Measurements from ENCODE around the gene TSPAN9. TPM values are rescaled to one million over a fixed set of nuclear protein-coding genes. Genes with fewer than 3 reads are reported as not detected.

Gene TSPAN9
- total RNA-seq, 4 donors from 2014 or later, result 27.9 to 49.1 (median 42.0) TPM

- intact Hi-C loops (cut with DNase I; ENCODE audit: low total_unique reads), result no loop called here
Observed at GRCh38 chr12:3034067-3034750, 43.0 kb upstream of the TSPAN9 start.

DNA sequence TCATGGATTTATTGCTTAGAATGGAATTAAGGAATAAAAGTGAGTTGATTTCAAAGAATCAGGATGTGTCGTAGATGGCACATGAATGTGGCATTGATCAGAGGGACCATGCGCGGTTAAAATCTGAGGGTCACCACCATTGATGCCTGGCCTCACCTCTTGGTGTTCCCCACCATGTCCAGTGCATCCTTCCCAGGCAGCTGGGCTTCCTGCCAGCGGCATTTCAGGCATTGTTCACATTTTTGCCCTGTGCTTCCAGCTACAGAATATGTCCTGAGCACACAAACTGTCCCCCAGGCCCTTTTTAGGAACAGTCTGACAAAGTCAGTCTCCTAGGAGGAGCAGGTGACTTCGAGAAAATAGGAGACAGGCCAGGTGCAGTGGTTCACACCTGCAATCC lies 42.0 kb upstream of the TSPAN9 start:
- TF ChIP-seq POLR2A (IDR thresholded peaks at IDR 0.05), result no peak
- TF ChIP-seq, protein P1, sequence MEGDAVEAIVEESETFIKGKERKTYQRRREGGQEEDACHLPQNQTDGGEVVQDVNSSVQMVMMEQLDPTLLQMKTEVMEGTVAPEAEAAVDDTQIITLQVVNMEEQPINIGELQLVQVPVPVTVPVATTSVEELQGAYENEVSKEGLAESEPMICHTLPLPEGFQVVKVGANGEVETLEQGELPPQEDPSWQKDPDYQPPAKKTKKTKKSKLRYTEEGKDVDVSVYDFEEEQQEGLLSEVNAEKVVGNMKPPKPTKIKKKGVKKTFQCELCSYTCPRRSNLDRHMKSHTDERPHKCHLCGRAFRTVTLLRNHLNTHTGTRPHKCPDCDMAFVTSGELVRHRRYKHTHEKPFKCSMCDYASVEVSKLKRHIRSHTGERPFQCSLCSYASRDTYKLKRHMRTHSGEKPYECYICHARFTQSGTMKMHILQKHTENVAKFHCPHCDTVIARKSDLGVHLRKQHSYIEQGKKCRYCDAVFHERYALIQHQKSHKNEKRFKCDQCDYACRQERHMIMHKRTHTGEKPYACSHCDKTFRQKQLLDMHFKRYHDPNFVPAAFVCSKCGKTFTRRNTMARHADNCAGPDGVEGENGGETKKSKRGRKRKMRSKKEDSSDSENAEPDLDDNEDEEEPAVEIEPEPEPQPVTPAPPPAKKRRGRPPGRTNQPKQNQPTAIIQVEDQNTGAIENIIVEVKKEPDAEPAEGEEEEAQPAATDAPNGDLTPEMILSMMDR (IDR thresholded peaks at IDR 0.05), result no peak
- no peak overlapping the region for H3K4me3 ChIP-seq (ENCODE audit: low read depth, poor library complexity, severe bottlenecking)
- intact Hi-C loops (cut with DNase I; ENCODE audit: low total_unique reads), result no loop called here
- no peak for DNase-seq (ENCODE audit: low spot score in 2 of 2)
- WGBS, 2 donors, result 87 to 89% methylated on average over 5 of the region's 5 CpGs

More at GRCh38 chr12:3034067-3034750, 43.0 kb upstream of the TSPAN9 start:
- 42 to 50% methylated on average over 10 of the region's 10 CpGs for WGBS, 2 donors
- no peak overlapping the region for H3K4me3 ChIP-seq (ENCODE audit: low read depth, poor library complexity, severe bottlenecking)
- TF ChIP-seq, protein P1 (IDR thresholded peaks at IDR 0.05), result no peak
- no peak for TF ChIP-seq POLR2A (IDR thresholded peaks at IDR 0.05)
- DNase-seq (ENCODE audit: low spot score in 2 of 2), result no peak

DNA sequence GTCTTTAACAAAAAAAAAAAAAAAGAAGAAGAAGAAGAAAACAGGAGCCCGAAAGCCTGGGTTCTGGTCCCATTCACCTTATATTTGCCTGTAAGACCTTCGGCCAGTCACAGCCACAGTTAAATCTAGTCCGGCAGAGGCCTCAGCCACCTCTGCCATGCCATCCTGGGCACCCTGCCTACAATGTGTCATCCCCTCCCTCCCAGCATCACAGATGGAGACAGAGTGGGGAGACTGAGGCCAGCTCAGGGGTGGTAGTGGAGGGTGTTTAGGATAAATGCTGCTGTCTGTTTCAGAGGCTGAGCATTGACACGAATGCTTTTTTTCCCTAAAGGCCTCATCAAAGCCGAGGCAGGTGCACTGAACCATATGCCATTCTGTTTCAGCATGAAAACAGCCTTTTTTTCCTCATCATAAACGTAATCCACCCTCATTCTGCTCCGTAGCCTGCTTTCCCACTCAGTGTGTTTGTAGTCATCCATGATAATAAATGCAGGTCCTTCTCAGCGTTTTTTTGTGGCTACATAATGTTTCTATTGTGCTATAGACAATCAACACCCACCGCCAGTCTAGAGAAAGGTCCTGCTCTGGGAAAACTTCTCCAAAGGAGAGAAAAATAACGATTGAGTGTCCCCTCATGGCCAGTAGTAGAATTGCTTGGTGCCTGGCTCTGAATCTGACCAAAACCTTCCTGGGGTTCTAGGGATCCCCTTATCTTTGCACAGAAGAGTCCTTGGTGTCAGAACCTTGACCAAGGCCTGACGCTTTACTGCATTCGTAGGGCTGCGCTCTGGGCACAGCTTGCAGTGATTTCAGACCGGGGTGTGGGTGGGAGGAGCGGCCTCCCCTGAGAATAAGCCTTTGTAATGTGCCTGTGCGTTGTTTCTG lies 41.1 kb upstream of the TSPAN9 start:
- no peak overlapping the region for H3K4me3 ChIP-seq (ENCODE audit: low read depth, poor library complexity, severe bottlenecking)
- no peak for TF ChIP-seq POLR2A (IDR thresholded peaks at IDR 0.05)
- TF ChIP-seq, protein P1 (IDR thresholded peaks at IDR 0.05), result no peak
- 72 to 80% methylated on average over 16 of the region's 16 CpGs for WGBS, 2 donors
- intact Hi-C loops (cut with DNase I; ENCODE audit: low total_unique reads), result no loop called here
- no peak for DNase-seq (ENCODE audit: low spot score in 2 of 2)

DNA sequence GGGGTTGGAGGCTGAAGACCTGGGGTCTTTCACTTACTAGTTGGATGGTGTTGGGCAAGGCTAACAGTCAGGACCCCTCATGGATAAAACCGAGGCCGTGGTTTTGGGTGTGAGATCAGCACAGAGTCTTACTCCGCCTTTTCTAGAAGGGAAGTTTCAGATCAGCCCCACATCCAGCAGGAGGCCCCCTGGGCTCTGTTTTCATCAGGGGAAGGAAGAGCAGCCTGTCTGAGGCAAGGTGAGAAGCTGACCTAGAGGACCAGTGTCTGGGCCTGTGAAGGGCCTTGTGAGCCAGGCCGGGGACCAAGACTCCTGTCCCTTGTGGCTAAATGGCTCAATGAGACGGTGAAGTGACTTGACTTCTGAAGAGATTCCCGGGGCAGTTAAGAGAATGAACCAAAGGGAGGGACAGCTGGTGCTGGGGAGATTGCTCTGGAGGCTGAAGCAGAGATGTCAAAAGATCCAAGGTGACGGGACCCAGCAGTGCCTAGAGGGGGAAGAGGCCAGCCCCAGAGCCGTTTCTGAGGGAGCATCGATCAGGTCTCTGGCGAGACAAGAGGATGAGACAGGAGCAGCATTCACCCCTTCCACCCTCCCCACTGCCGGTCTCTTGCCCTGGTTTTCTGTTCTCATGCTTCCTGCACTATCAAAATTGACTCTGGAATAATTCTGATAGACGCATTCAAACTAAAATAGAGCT lies 40.1 kb upstream of the TSPAN9 start:
- 88 to 91% methylated on average over 12 of the region's 12 CpGs for WGBS, 2 donors
- DNase-seq (ENCODE audit: low spot score in 2 of 2), result no peak
- TF ChIP-seq, protein P1 (IDR thresholded peaks at IDR 0.05), result no peak
- no peak for TF ChIP-seq POLR2A (IDR thresholded peaks at IDR 0.05)
- intact Hi-C loops (cut with DNase I; ENCODE audit: low total_unique reads), result no loop called here
- no peak overlapping the region for H3K4me3 ChIP-seq (ENCODE audit: low read depth, poor library complexity, severe bottlenecking)

GRCh38 chr12:3038166-3038565 lies 39.0 kb upstream of the TSPAN9 start:
- H3K4me3 ChIP-seq (ENCODE audit: low read depth, poor library complexity, severe bottlenecking), result no peak overlapping the region
- intact Hi-C loops (cut with DNase I; ENCODE audit: low total_unique reads), result no loop called here
- 78 to 83% methylated on average over 7 of the region's 7 CpGs for WGBS, 2 donors
- TF ChIP-seq, protein P1 (IDR thresholded peaks at IDR 0.05), result no peak
- no peak for TF ChIP-seq POLR2A (IDR thresholded peaks at IDR 0.05)
- no peak for DNase-seq (ENCODE audit: low spot score in 2 of 2)

All from lower leg skin (tissue), 4 donors.